IPS DF 6.9 (cell line): ENCODE results near the gene NT5C1B.

Experiments used
- DNase-seq: peaks from one replicate; pipeline ENCODE4 v3.0.0-alpha.2; 2013; ENCODE audit warnings: low read depth, low spot score
- H3K27ac ChIP-seq: one replicate; pipeline ENCODE4 v1.5.1; 2013; ENCODE audit warnings: low read length, control low read depth
- H3K27me3 ChIP-seq: 2 replicates; pipeline ENCODE4 v1.6.1; 2013; ENCODE audit warnings: mild to moderate bottlenecking, low read length; ENCODE audit not compliant: control insufficient read depth, insufficient read depth
- H3K36me3 ChIP-seq: 2 replicates; pipeline ENCODE4 v1.6.1; 2013; ENCODE audit warnings: low read length; ENCODE audit not compliant: control insufficient read depth, insufficient read depth
- H3K4me1 ChIP-seq: 2 replicates; pipeline ENCODE4 v1.6.1; 2013; ENCODE audit warnings: low read length; ENCODE audit not compliant: control insufficient read depth, insufficient read depth
- H3K4me3 ChIP-seq: 2 replicates; pipeline ENCODE4 v1.5.1; 2013; ENCODE audit warnings: mild to moderate bottlenecking, low read length
- H3K9me3 ChIP-seq: 2 replicates; pipeline ENCODE4 v1.6.1; 2013; ENCODE audit warnings: low read length, inconsistent platforms; ENCODE audit not compliant: control insufficient read depth, insufficient read depth
- WGBS: extraction: QIAGEN DNeasy Blood & Tissue Kit; methylation state at CpG from one replicate; pipeline ENCODE4 v1.1.7; 2013; ENCODE audit warnings: mixed read lengths, missing lambda C conversion rate; ENCODE audit not compliant: insufficient read length, insufficient coverage; 5-methylcytosine and 5-hydroxymethylcytosine counted together

Gene NT5C1B

DNA sequence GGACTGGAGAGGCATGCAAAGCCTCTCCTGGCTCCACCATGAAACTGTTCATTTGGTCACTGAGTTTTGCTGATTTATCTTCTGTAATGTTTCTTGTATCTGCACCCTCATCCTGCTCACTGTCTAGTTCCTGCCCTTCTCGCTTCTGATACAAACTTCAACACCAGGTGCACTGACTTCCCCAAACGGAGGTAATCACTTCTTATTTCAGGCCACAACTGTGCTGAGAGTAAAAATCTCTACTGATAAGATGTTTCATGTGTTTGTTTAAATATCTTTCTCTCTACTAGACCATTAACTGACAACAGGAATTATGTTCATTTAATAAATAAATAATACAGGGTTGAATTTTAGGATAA, 10.9 kb upstream of the NT5C1B start:
- Histone ChIP-seq H3K4me1 (no peaks in the 10 kb centered on the region), H3K9me3 (no peaks in the 10 kb centered on the region), H3K27ac (no peak overlapping the region), H3K4me3 (no peak overlapping the region), H3K36me3 (no peaks in the 10 kb centered on the region), H3K27me3 (no peaks in the 10 kb centered on the region)
- no peak for DNase-seq
- no CpG with 5 or more reads among the region's 2 CpGs for WGBS

DNA sequence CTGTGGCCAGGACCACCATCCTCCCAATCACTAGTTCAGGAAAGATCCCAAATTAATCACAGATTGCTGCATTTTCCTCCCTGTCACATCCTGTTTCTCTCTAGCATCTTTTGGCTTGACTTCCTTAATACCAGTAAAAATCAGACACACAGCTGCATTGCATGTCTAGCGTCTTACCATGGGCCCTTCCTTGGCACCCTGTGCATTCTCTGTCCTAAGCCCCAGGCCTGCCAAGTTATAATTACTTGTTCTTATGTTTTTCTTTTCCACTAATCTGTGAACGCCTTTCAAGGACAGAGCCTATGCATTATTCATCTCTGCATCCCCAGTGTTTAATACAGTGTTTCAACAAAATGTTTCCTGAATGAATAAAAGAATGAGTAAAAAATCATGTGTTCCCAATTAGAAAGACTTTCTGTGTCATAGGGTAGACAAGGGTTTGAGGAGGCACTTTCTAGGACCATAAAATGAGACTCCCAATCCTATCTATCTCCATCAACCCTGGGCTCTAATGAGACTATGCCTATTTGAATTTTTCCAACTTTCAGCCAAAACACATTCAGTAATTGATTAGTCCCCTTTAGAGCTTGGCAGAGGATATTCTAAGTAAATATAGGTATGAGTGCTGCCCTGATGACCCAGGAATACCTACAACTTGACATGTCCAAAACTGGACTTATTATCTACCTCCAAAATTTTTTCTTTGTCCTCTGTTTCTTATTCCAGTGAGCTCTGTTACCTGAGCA, 10.3 kb upstream of the NT5C1B start:
- DNase-seq: no peak
- no CpG with 5 or more reads among the region's 2 CpGs for WGBS

DNA sequence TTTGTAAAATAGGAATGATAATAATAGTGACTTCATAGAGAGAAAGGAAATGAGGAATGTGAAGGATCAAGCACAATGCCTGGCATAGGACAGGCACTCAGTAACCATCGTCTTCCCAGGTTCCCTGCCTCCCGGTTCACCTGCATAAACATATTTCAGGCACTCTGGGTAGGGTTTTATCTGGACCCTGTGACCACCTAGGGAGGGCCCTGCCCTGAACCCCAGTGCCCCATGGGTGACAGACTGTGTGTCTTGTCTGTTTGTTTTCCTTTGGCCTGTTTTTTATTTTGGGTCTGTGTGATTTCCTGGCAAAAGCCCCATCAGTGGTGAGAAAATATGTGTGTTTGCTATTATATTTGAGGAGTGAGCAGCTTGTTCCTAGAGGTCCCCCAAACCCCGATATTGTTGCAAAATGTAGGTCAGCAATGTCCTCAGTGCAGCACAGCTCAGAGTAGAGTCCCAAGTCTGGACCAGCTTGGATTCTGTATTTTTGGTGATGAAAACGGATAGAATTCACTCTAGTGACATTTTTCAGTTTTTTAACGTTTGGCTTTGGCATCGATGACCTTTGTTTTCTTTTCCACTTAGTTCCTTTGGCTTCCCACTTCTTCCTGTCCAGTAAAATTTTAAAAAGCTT, 9.6 kb upstream of the NT5C1B start:
- no peaks in the 10 kb centered on the region for H3K9me3 ChIP-seq
- no peak overlapping the region for H3K4me3 ChIP-seq
- DNase-seq: no peak

More for the DNA sequence above, 10.3 kb upstream of the NT5C1B start:
- Histone ChIP-seq H3K9me3 (no peaks in the 10 kb centered on the region), H3K4me3 (no peak overlapping the region), H3K4me1 (no peaks in the 10 kb centered on the region), H3K27ac (no peak overlapping the region), H3K27me3 (no peaks in the 10 kb centered on the region), H3K36me3 (no peaks in the 10 kb centered on the region)

DNA sequence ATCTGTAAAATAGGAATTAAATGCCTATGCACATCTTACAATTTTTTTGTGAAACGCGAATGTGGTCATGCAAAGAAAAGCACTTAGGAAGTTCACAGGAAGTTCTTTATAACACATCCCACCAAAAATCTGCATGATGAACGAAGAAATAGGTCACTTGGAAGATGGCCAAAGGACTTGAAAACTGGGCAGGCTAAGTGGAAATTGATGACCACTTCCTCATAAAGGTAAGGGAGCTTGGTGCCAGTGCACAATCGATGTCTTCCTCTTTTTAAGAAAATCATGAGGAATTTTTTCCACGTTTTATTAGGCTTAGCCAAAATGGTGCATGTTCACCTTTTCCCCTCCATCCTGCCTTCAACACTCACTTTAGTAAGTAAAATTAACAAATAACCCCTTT, 8.2 kb upstream of the NT5C1B start:
- no peak for DNase-seq
- Histone ChIP-seq H3K27me3 (no peaks in the 10 kb centered on the region), H3K36me3 (no peaks in the 10 kb centered on the region), H3K4me3 (no peak overlapping the region), H3K27ac (no peak overlapping the region), H3K9me3 (no peaks in the 10 kb centered on the region), H3K4me1 (no peaks in the 10 kb centered on the region)
- WGBS: no CpG with 5 or more reads among the region's 5 CpGs

More for the DNA sequence above, 9.6 kb upstream of the NT5C1B start:
- WGBS: no CpG with 5 or more reads among the region's 6 CpGs
- Histone ChIP-seq H3K4me1 (no peaks in the 10 kb centered on the region), H3K27ac (no peak overlapping the region), H3K27me3 (no peaks in the 10 kb centered on the region), H3K36me3 (no peaks in the 10 kb centered on the region)

DNA sequence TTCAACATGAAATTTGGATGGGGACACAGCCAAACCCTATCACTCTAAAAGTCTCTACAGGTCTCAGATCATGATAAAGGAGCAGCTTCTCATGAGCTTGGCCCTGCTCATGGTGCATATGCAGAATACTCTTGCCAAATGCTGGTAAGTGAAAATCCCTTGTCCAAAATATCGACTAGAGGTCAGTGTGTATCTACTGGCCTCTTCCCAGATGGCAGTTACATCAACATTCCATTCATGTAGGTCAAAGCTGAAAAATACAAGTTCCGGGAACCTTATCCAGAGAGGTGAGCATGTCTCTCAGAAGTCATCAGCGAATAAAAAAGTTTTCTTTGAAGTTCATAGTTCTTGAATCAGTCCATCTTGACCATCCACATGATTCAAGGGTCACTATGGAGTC, 7.6 kb upstream of the NT5C1B start:
- no peak for DNase-seq
- no CpG with 5 or more reads among the region's 3 CpGs for WGBS
- H3K4me3 ChIP-seq: no peak overlapping the region
- no peaks in the 10 kb centered on the region for H3K36me3 ChIP-seq
- H3K4me1 ChIP-seq: no peaks in the 10 kb centered on the region
- H3K27me3 ChIP-seq: no peaks in the 10 kb centered on the region
- H3K9me3 ChIP-seq: no peaks in the 10 kb centered on the region
- no peak overlapping the region for H3K27ac ChIP-seq

DNA sequence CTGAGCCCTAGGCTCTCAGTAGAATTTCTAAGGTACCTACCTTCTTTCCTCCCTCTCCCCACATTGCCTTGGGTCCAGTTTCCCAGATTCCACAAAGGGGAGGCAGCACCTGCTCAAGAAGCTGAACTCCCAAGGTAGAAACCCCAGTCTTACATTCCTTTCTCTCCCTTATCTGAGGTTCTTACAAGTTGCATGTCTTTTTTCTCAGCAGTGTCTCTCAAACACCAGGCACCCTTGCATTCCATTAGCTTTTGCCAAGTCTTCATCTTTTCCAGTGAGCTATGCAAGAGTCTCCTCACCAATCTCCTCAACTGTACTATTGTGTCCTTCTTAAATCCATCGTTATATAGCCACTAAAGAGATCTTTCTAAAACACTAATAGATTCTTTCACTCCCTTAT, 4.1 kb upstream of the NT5C1B start:
- Histone ChIP-seq H3K27ac (no peak overlapping the region), H3K4me3 (no peak overlapping the region), H3K36me3 (no peaks in the 10 kb centered on the region), H3K27me3 (no peaks in the 10 kb centered on the region), H3K4me1 (no peaks in the 10 kb centered on the region), H3K9me3 (no peaks in the 10 kb centered on the region)
- DNase-seq: no peak
- WGBS: no CpG with 5 or more reads among the region's 1 CpG

DNA sequence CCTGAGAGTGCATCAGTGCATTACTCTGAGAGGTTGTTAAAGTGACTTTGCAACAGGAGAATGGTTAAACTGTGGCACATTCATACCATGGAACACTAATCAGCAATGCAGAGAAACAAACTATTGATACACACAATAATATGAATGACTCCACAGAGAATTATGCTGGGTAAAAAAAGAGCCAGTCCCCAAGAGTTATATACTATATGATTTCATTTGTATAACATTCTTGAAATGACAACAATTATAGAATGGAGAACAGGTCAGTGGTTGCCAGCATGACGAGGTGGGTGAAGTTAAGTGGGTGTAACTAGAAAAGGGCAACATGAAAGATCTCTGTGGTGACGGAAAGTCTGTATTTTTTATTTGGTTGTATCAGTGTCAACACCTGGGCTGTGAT, 3.0 kb upstream of the NT5C1B start:
- Histone ChIP-seq H3K9me3 (no peaks in the 10 kb centered on the region), H3K4me1 (no peaks in the 10 kb centered on the region), H3K4me3 (no peak overlapping the region), H3K27me3 (no peaks in the 10 kb centered on the region), H3K27ac (no peak overlapping the region), H3K36me3 (no peaks in the 10 kb centered on the region)
- no peak for DNase-seq
- WGBS: no CpG with 5 or more reads among the region's 2 CpGs

DNA sequence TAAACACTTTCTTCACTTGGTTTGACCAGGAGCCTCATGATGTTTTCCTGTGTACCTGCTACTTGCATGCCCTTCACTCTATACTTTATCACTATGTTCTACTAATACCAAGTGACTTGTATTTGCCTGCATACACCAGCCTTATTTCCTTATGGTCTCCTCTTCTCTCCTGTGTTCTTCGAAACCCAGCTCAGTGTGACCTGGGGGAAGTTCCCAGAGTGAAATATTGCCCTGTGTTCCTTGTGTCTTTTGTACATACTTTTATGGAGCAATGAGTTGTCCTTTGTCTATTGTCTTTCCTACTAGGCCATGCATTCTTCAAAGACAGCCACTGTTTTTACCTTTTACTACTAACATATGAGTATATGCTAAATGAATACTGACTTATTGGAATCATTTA, 567 bp downstream of the NT5C1B start:
- no peaks in the 10 kb centered on the region for H3K4me1 ChIP-seq
- WGBS: no CpG with 5 or more reads among the region's 1 CpG
- H3K9me3 ChIP-seq: no peaks in the 10 kb centered on the region
- H3K4me3 ChIP-seq: no peak overlapping the region
- DNase-seq: no peak
- no peaks in the 10 kb centered on the region for H3K27me3 ChIP-seq
- H3K27ac ChIP-seq: no peak overlapping the region
- H3K36me3 ChIP-seq: no peaks in the 10 kb centered on the region

DNA sequence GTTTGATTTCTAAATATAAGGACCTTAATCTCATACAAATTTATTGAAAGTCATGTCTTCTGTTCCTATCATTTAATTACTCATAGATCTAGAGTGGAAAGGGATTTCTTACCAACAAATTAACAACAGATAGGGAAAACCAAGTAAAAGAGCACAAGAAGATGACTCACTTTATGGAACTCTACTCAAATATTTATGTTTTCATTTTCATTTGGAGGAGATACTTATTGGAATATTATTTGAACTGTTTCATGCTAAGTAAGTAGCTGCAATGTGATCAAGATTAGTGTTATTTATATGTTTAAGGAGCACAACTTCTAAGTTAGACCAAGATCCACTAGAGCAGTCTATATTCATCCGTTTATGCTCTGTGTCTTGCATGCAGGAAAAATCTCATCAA, 1.3 kb downstream of the NT5C1B start:
- Histone ChIP-seq H3K4me3 (no peak overlapping the region), H3K27ac (no peak overlapping the region), H3K36me3 (no peaks in the 10 kb centered on the region), H3K4me1 (no peaks in the 10 kb centered on the region), H3K27me3 (no peaks in the 10 kb centered on the region), H3K9me3 (no peaks in the 10 kb centered on the region)
- WGBS: no CpG with 5 or more reads among the region's 1 CpG
- no peak for DNase-seq

DNA sequence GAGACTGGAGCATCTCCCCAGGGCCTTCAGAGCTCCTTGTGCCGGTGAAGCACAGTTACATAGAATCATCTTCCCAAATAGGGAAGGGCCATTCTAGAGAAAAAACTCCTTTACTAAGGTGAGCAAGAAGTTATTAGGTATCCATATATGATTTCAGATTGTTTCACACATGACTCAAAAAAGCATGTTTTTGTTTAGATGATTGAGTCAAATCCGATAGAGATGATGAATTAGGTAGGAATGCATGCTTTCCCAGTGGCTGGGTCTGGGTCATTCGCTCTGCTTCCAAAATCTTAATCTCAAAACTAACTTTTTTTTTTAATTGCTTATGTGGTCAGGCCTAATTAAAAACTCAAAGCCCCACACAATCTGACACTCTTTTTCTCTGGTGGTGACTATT, 3.8 kb downstream of the NT5C1B start:
- DNase-seq: no peak
- no peaks in the 10 kb centered on the region for H3K36me3 ChIP-seq
- H3K27ac ChIP-seq: no peak overlapping the region
- H3K27me3 ChIP-seq: no peaks in the 10 kb centered on the region
- no peak overlapping the region for H3K4me3 ChIP-seq
- no CpG with 5 or more reads among the region's 3 CpGs for WGBS
- H3K4me1 ChIP-seq: no peaks in the 10 kb centered on the region
- no peaks in the 10 kb centered on the region for H3K9me3 ChIP-seq

DNA sequence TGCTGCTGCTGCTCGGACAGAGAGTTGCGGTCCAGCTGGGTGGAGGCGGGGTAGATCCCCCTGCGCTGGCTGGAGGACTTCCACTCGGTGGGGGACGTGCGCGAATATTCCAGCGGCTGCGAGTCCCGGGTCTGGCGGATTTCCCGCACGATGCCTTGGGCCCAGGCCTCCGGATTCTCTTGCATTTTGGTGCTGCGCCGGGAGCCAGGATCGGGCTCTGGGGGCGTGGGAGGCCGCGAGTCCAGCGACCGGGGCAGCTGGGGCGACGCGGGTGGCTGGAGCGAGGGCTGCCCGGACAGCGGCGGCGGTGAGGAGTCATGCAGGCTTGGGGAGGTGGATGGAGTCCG, 4.8 kb downstream of the NT5C1B start:
- Histone ChIP-seq H3K4me1 (no peaks in the 10 kb centered on the region), H3K27me3 (no peaks in the 10 kb centered on the region), H3K9me3 (no peaks in the 10 kb centered on the region), H3K4me3 (no peak overlapping the region), H3K36me3 (no peaks in the 10 kb centered on the region), H3K27ac (no peak overlapping the region)
- no peak for DNase-seq
- WGBS: no CpG with 5 or more reads among the region's 32 CpGs
